CD1c-positive myeloid dendritic cell (primary cell): Measurements from ENCODE around the gene ANKRD65.
"Not testable (repeated sequence)": the region's sequence is repeated elsewhere in the genome, so short reads cannot be mapped to it uniquely, and the experiment has no call there.

Experiments
- DNase-seq: peaks from one replicate; pipeline ENCODE4 v3.0.0-alpha.2; 2016; ENCODE audit errors: extremely low spot score

ANKRD65 gene

GRCh38 chr1:1397839-1398523, 23.1 kb downstream of the ANKRD65 start:
- peak; percentile 1 for DNase-seq

- no peak for DNase-seq
Measured at GRCh38 chr1:1395166-1395565, 25.9 kb downstream of the ANKRD65 start.

GRCh38 chr1:1394116-1394515, 27.0 kb downstream of the ANKRD65 start:
- no peak for DNase-seq

- DNase-seq: no peak
Measured at GRCh38 chr1:1393428-1393827, 27.6 kb downstream of the ANKRD65 start.

GRCh38 chr1:1393014-1393413, 28.1 kb downstream of the ANKRD65 start:
- DNase-seq: no peak

GRCh38 chr1:1391225-1391624, 29.9 kb downstream of the ANKRD65 start:
- no peak for DNase-seq

GRCh38 chr1:1390675-1391074, 30.4 kb downstream of the ANKRD65 start:
- DNase-seq: no peak

GRCh38 chr1:1388078-1388472, 33.0 kb downstream of the ANKRD65 start:
- no peak for DNase-seq

- DNase-seq: no peak
Measured at GRCh38 chr1:1387098-1388077, 33.7 kb downstream of the ANKRD65 start.

- DNase-seq: no peak
Measured at GRCh38 chr1:1385931-1386330, 35.1 kb downstream of the ANKRD65 start.

- DNase-seq: not testable (repeated sequence)
Measured at GRCh38 chr1:1385339-1385738, 35.7 kb downstream of the ANKRD65 start.

GRCh38 chr1:1381294-1381693, 39.8 kb downstream of the ANKRD65 start:
- DNase-seq: no peak

- DNase-seq: no peak
Measured at GRCh38 chr1:1380860-1381259, 40.2 kb downstream of the ANKRD65 start.

- no peak for DNase-seq
Measured at GRCh38 chr1:1377540-1378205, 43.4 kb downstream of the ANKRD65 start.

- DNase-seq: no peak
Measured at GRCh38 chr1:1376551-1377226, 44.4 kb downstream of the ANKRD65 start.

GRCh38 chr1:1374929-1375662, 46.0 kb downstream of the ANKRD65 start, which contains the start of gene AURKAIP1:
Gene AURKAIP1, minus strand, starts transcription at chr1:1375207. Its CDS starts 451 bp downstream, at chr1:1374756.
- peak; percentile 100 for DNase-seq

- DNase-seq: no peak
Measured at GRCh38 chr1:1374589-1374928, 46.5 kb downstream of the ANKRD65 start.

- no peak for DNase-seq
Measured at GRCh38 chr1:1373815-1374588, 47.1 kb downstream of the ANKRD65 start.

GRCh38 chr1:1373051-1373814, 47.8 kb downstream of the ANKRD65 start:
- no peak for DNase-seq
